Spleen (tissue), 11 donors: Measurements from ENCODE around the gene SLC13A4. TPM values are rescaled to one million over a fixed set of nuclear protein-coding genes. Genes with fewer than 3 reads are reported as not detected.

Experiments
- DNase-seq: peaks from one replicate; pipeline ENCODE4 v3.0.0-alpha.2; 2020
- H3K27ac ChIP-seq, 8 donors: fragments of 200-600 bp; sonication (generic) in 7 of 8; 1 replicate in 4 of 8; 2 replicates in 4 of 8; pipeline versions ENCODE4 v1.5.0 to v1.8.0; 2016 to 2021; ENCODE audit warnings: inconsistent platforms in 4 of 8, mild to moderate bottlenecking in 4 of 8, moderate library complexity in 1 of 8
- H3K27me3 ChIP-seq, 7 donors: fragments of 200-600 bp; sonication (generic) in 6 of 7; replicated peaks in 1 of 7; 1 replicate in 4 of 7; 2 replicates in 3 of 7; pipeline versions ENCODE4 v1.5.0 to v1.8.0; 2016 to 2021; ENCODE audit warnings: inconsistent platforms in 3 of 7, mild to moderate bottlenecking in 1 of 7
- H3K36me3 ChIP-seq, 6 donors: fragments of 200-600 bp; sonication (generic) in 5 of 6; 1 replicate in 4 of 6; 2 replicates in 2 of 6; pipeline versions ENCODE4 v1.5.0 to v1.8.0; 2016 to 2021; ENCODE audit warnings: inconsistent platforms in 2 of 6
- H3K4me1 ChIP-seq, 6 donors: fragments of 200-600 bp; sonication (generic) in 5 of 6; 1 replicate in 3 of 6; 2 replicates in 3 of 6; pipeline versions ENCODE4 v1.5.0 to v1.8.0; 2016 to 2021; ENCODE audit warnings: inconsistent platforms in 3 of 6
- H3K4me3 ChIP-seq, 8 donors: fragments of 200-600 bp; sonication (generic) in 7 of 8; 1 replicate in 4 of 8; 2 replicates in 4 of 8; pipeline versions ENCODE4 v1.5.0 to v1.8.0; 2016 to 2021; ENCODE audit warnings: inconsistent platforms in 4 of 8, mild to moderate bottlenecking in 4 of 8, moderate library complexity in 2 of 8
- H3K9me3 ChIP-seq, 8 donors: fragments of 200-600 bp; sonication (generic) in 7 of 8; 1 replicate in 4 of 8; 2 replicates in 4 of 8; pipeline versions ENCODE4 v1.5.0 to v1.8.0; 2016 to 2021; ENCODE audit warnings: inconsistent platforms in 4 of 8
- POLR2A ChIP-seq, 3 donors: fragments of 450-650 bp; IDR thresholded peaks; one replicate each; pipeline ENCODE4 v1.5.1; 2017; ENCODE audit warnings: antibody characterized with exemption in 3 of 3, mild to moderate bottlenecking in 1 of 3
- POLR2AphosphoS5 ChIP-seq, 3 donors: sonication (generic); formaldehyde crosslinking; IDR thresholded peaks; one replicate each; pipeline ENCODE4 v1.5.1; 2017; ENCODE audit warnings: antibody characterized with exemption in 3 of 3
- WGBS, 5 donors: extraction: QIAGEN DNeasy Blood & Tissue Kit in 3 of 5; methylation state at CpG; one replicate each; pipeline versions ENCODE4 v1.1.5 to v1.1.7; 2013 to 2018; 5-methylcytosine and 5-hydroxymethylcytosine counted together
- intact Hi-C: fragments of 100-400 bp; cut with DNase I; formaldehyde crosslinking; loops from one replicate; pipeline ENCODE4 v1.15.0; 2023; ENCODE audit warnings: low total_unique reads
- polyA plus RNA-seq, 3 donors: library from polyadenylated mRNA; stranded (reverse); fragments of 200-250 nt; gene quantifications; one replicate each; pipeline ENCODE4 v1.2.1, GENCODE V29; 2013
- total RNA-seq, 7 donors: library from RNA; depleted of rRNA in 3 of 7; stranded (reverse); fragments of >200 nt in 3 of 7; fragmentation: NEBNext Ultra II Directional in 4 of 7; extraction: Animal tissue kit (Norgen Biotek cat#: 25700) in 4 of 7; gene quantifications; one replicate each; pipeline versions ENCODE4 v1.1.0 to v1.2.1, GENCODE V29; 2016 to 2021
- TF ChIP-seq, protein P1 (sequence below), 11 experiments: fragments of 200-600 bp in 7 of 11; fragments of 450-650 bp in 4 of 11; sonication (generic) in 4 of 11; IDR thresholded peaks in 8 of 11; conservative IDR thresholded peaks in 3 of 11; 1 replicate in 7 of 11; 2 replicates in 4 of 11; pipeline versions ENCODE4 v1.4.0 to v1.8.0; 2016 to 2021; ENCODE audit warnings: antibody characterized with exemption in 11 of 11, inconsistent platforms in 4 of 11, mild to moderate bottlenecking in 1 of 11
- donor health status: healthy with polysubstance abuse.
- donor health status: DM: no; HTN: no; CAD: no; lungs with moderate emphysema.
- donor health status: DM: no; HTN: no; CAD: no.
- donor health status: Bipolar disorder and iron deficiency.
- donor health status: healthy.
- donor health status: DM: no; HTN: no; CAD: no.
- donor health status: DM: yes; HTN: yes; CAD: no.

SLC13A4 gene
- total and polyA plus RNA-seq, 10 donors = 0.16 to 0.20 TPM; not detected in 8

DNA sequence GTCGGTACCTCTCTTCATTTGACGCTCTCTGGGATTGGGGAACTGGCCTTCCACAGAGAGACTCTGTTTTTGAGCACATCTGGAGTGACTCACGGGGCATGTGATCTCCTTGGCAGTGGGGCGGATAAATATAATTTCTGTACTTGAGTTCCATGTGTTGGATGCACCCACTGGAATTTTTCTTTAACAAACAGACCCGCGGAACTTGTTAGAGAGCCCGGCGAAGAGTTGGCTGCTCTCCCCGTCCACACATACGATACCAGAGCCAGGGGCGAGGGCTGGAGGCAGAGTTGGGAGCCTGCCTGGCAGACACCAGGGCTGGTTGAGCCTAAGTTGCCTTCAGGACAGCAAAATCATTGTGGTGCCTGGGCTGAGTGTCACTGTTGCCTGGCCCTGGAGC is 20.8 kb upstream of the SLC13A4 start, which contains the start of gene FAM180A:
Gene FAM180A (minus strand): TSS at position 44 of the 400 bp plus-strand sequence. CDS start 233 bp downstream, outside the sequence.
- Histone ChIP-seq H3K4me1 (no peaks in the 10 kb centered on the region), H3K27ac (peak within 1 kb of the TSS in 2 of 8 donors; percentile 14 to 41), H3K4me3 (no peak within 1 kb of the TSS), H3K36me3 (no peaks in the 10 kb centered on the region), H3K27me3 (peaks cover 0 to 10% (median 0%) of the 10 kb centered on the region in 7 donors), H3K9me3 (no peaks in the 10 kb centered on the region)
- TF ChIP-seq, protein P1, sequence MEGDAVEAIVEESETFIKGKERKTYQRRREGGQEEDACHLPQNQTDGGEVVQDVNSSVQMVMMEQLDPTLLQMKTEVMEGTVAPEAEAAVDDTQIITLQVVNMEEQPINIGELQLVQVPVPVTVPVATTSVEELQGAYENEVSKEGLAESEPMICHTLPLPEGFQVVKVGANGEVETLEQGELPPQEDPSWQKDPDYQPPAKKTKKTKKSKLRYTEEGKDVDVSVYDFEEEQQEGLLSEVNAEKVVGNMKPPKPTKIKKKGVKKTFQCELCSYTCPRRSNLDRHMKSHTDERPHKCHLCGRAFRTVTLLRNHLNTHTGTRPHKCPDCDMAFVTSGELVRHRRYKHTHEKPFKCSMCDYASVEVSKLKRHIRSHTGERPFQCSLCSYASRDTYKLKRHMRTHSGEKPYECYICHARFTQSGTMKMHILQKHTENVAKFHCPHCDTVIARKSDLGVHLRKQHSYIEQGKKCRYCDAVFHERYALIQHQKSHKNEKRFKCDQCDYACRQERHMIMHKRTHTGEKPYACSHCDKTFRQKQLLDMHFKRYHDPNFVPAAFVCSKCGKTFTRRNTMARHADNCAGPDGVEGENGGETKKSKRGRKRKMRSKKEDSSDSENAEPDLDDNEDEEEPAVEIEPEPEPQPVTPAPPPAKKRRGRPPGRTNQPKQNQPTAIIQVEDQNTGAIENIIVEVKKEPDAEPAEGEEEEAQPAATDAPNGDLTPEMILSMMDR (IDR thresholded peaks at IDR 0.05 in 8 of 11, conservative IDR thresholded peaks at IDR 0.05 in 3 of 11) = no peak
- TF ChIP-seq POLR2A (IDR thresholded peaks at IDR 0.05) = no peak
- TF ChIP-seq POLR2AphosphoS5 (IDR thresholded peaks at IDR 0.05) = no peak
- WGBS, 5 donors = 79 to 90% (median 85%) methylated on average over 11 of the region's 11 CpGs
- no peak for DNase-seq
- intact Hi-C loops = no loop called here

DNA sequence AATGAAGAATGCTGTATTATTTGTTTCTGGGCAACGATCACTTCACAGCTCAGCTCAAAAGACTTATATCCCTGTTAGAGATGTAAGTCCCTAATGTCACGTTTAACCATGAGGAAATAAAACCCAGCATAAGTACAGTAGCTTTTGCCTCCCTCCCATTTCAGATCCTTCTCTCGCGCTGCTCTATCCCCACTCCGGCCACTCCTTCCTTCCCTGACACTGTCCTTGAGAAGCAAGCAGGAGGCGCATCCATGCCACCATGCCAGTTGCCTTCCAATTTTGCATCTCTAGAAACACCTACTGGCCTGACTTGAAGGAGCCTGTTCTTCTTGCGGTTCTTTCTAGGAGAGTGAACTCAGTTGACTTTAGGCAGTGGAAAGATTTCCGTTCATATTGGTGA is 19.4 kb upstream of the SLC13A4 start:
- Histone ChIP-seq H3K27me3 (peaks cover 0 to 10% (median 0%) of the 10 kb centered on the region in 7 donors), H3K4me1 (no peaks in the 10 kb centered on the region), H3K9me3 (no peaks in the 10 kb centered on the region), H3K4me3 (no peak overlapping the region), H3K27ac (no peak overlapping the region), H3K36me3 (no peaks in the 10 kb centered on the region)
- TF ChIP-seq POLR2AphosphoS5 (IDR thresholded peaks at IDR 0.05) = no peak
- TF ChIP-seq, protein P1 (IDR thresholded peaks at IDR 0.05 in 8 of 11, conservative IDR thresholded peaks at IDR 0.05 in 3 of 11) = no peak
- TF ChIP-seq POLR2A (IDR thresholded peaks at IDR 0.05) = no peak
- 79 to 89% (median 88%) methylated on average over 8 of the region's 8 CpGs for WGBS, 5 donors
- DNase-seq = no peak
- intact Hi-C loops = no loop called here

DNA sequence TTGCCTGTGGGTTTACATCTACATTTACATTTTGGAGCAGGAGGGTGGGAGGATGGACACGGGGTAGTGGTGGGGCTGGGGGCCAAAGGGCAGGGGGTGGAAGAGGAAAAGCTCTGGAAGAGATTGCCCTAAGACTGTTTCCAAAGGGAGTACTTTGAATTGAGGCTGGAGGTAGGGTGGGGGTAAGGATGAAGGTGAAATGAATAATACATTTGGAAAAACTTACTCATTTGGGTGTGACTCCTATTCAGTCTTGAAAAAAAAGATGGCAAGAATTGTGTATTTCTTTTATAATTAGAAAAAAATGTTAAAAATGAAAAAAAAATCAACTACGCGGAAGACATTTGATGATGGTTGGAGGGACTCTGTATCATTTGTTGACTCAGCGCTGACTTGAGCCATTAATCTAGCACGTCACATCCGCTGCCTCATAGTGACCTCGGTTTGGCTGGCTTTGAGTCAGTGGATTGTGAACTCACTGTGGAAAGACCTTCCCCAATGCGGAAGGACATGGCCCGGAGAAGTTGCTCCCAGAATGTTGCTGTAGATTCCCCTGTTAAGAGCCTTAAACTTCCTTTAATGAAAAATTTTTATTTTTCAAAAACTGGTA is 17.8 kb upstream of the SLC13A4 start:
- DNase-seq = no peak
- H3K27ac ChIP-seq = no peak overlapping the region
- H3K4me1 ChIP-seq = no peaks in the 10 kb centered on the region
- TF ChIP-seq, protein P1 (IDR thresholded peaks at IDR 0.05 in 8 of 11, conservative IDR thresholded peaks at IDR 0.05 in 3 of 11) = no peak
- TF ChIP-seq POLR2AphosphoS5 (IDR thresholded peaks at IDR 0.05) (no peak), POLR2A (IDR thresholded peaks at IDR 0.05) (no peak)
- H3K27me3 ChIP-seq = peaks cover 0 to 10% (median 0%) of the 10 kb centered on the region in 7 donors
- H3K9me3 ChIP-seq = no peaks in the 10 kb centered on the region
- WGBS, 5 donors = 70 to 88% (median 79%) methylated on average over 9 of the region's 9 CpGs
- no peak overlapping the region for H3K4me3 ChIP-seq
- intact Hi-C loops = no loop called here
- H3K36me3 ChIP-seq = no peaks in the 10 kb centered on the region

DNA sequence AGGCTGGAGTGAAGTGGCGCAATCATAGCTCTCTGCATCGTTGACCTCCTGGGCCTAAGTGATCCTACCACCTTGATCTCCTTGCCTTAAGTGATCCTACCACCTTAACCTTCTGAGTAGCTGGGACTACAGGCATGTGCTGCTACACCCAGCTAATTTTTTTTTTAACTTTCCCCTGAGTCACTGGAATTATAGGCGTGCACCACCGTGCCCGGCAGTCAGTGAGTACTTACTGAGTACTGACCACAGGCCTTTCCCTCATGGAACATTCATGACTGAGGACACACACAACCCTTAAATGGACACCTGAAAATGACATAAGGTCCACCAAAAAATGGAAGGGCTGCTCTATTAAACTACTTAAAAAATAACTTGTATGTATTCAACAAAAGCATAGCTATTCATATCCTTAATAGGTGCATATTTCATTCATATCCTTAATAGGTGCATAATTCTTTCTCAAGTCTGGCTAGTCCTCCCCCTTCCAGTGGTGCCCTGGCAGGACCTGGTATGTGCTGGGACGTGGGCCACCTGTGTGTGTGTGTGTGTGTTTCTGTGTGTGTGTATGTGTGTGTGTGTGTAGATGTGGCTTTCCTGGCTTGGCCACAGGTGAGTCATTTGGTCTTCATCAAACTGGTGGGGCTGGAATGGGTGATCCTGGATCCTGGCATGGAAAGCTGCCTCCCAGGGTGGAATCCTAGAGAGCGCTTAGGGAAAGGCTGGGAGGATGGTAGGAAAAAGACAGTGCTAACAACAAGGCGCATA is 17.1 kb upstream of the SLC13A4 start:
- no peak for DNase-seq
- H3K4me3 ChIP-seq = no peak overlapping the region
- 81 to 93% (median 89%) methylated on average over 8 of the region's 8 CpGs for WGBS, 5 donors
- H3K9me3 ChIP-seq = no peaks in the 10 kb centered on the region
- H3K27me3 ChIP-seq = peaks cover 0 to 10% (median 0%) of the 10 kb centered on the region in 7 donors
- intact Hi-C loops = no loop called here
- no peaks in the 10 kb centered on the region for H3K36me3 ChIP-seq
- no peak overlapping the region for H3K27ac ChIP-seq
- no peak for TF ChIP-seq POLR2AphosphoS5 (IDR thresholded peaks at IDR 0.05)
- TF ChIP-seq POLR2A (IDR thresholded peaks at IDR 0.05) = no peak
- TF ChIP-seq, protein P1 (IDR thresholded peaks at IDR 0.05 in 8 of 11, conservative IDR thresholded peaks at IDR 0.05 in 3 of 11) = no peak
- no peaks in the 10 kb centered on the region for H3K4me1 ChIP-seq
